Small intestine (tissue), 7 donors: ENCODE data around the gene AMIGO1. TPM values are rescaled to one million over a fixed set of nuclear protein-coding genes. Genes with fewer than 3 reads are reported as not detected.

ENCODE experiments used
- DNase-seq, 2 donors: peaks; one replicate each; pipeline versions ENCODE4 v3.0.0 to v3.0.0-alpha.2; 2013
- FAIRE-seq: peaks from 2 replicates; lab custom pipeline; 2012; peaks lifted over from hg19 to GRCh38; lab: Jason Lieb, UNC
- H3K27ac ChIP-seq, 3 donors: one replicate each; pipeline ENCODE4 v1.5.1; 2013; ENCODE audit warnings: low read length in 2 of 3, mild to moderate bottlenecking in 2 of 3, control low read depth in 1 of 3, inconsistent platforms in 1 of 3, low read depth in 1 of 3, moderate library complexity in 1 of 3
- H3K27me3 ChIP-seq, 3 donors: one replicate each; pipeline ENCODE4 v1.6.1; 2013; ENCODE audit warnings: low read length in 3 of 3, inconsistent platforms in 1 of 3; ENCODE audit not compliant: control insufficient read depth in 3 of 3, insufficient read depth in 3 of 3
- H3K36me3 ChIP-seq, 3 donors: one replicate each; pipeline ENCODE4 v1.6.1; 2013; ENCODE audit warnings: low read length in 3 of 3, inconsistent platforms in 1 of 3, low read depth in 1 of 3, mild to moderate bottlenecking in 1 of 3, moderate library complexity in 1 of 3; ENCODE audit not compliant: control insufficient read depth in 3 of 3, insufficient read depth in 2 of 3
- H3K4me1 ChIP-seq, 3 donors: one replicate each; pipeline ENCODE4 v1.6.1; 2013; ENCODE audit warnings: low read length in 2 of 3, inconsistent platforms in 1 of 3, low read depth in 1 of 3, mild to moderate bottlenecking in 1 of 3, moderate library complexity in 1 of 3; ENCODE audit not compliant: control insufficient read depth in 3 of 3, insufficient read depth in 2 of 3
- H3K4me3 ChIP-seq, 3 donors: one replicate each; pipeline ENCODE4 v1.5.1; 2013; ENCODE audit warnings: low read length in 3 of 3, control low read depth in 1 of 3, inconsistent platforms in 1 of 3, low read depth in 1 of 3, mild to moderate bottlenecking in 1 of 3, moderate library complexity in 1 of 3
- H3K9me3 ChIP-seq, 2 donors: one replicate each; pipeline ENCODE4 v1.6.1; 2013; ENCODE audit warnings: low read depth in 1 of 2, low read length in 1 of 2; ENCODE audit not compliant: control insufficient read depth in 2 of 2, insufficient read depth in 1 of 2
- WGBS, 3 donors: extraction: QIAGEN DNeasy Blood & Tissue Kit; methylation state at CpG; one replicate each; pipeline ENCODE4 v1.1.7; 2013; 5-methylcytosine and 5-hydroxymethylcytosine counted together
- polyA plus RNA-seq, 4 donors: library from polyadenylated mRNA; stranded (reverse) in 3 of 4; unstranded in 1 of 4; fragments of 200-250 nt in 3 of 4; fragments of 120-200 nt in 1 of 4; gene quantifications; one replicate each; pipeline versions ENCODE4 v1.2.1 to v1.2.3, GENCODE V29; 2013
- donor health status: healthy with polysubstance abuse.
- donor health status: control.
- donor health status: control.
- donor health status: Bipolar disorder and iron deficiency.
- donor health status: healthy.

AMIGO1 gene
- polyA plus RNA-seq, 4 donors: 1.3 to 2.9 (median 2.2) TPM

- WGBS, 3 donors: 76 to 95% (median 81%) methylated on average over 3 of the region's 3 CpGs
- no peak for DNase-seq
- FAIRE-seq: no peak
These were observed 5.3 kb upstream of the AMIGO1 start for GRCh38 chr1:109514846-109515245.

GRCh38 chr1:109513110-109513710, 3.7 kb upstream of the AMIGO1 start:
- FAIRE-seq (no peak), DNase-seq (no peak)
- Histone ChIP-seq H3K27ac (no peak overlapping the region), H3K27me3 (peaks cover 0 to 5% (median 0%) of the 10 kb centered on the region in 3 donors), H3K9me3 (no peaks in the 10 kb centered on the region), H3K4me1 (peaks cover 5 to 15% (median 6%) of the 10 kb centered on the region in 3 donors), H3K4me3 (no peak overlapping the region), H3K36me3 (peaks cover 0 to 1% (median 0%) of the 10 kb centered on the region in 3 donors)
- 42 to 61% (median 45%) methylated on average over 2 of the region's 2 CpGs for WGBS, 3 donors

More at GRCh38 chr1:109514846-109515245, 5.3 kb upstream of the AMIGO1 start:
- Histone ChIP-seq H3K36me3 (no peaks in the 10 kb centered on the region), H3K9me3 (no peaks in the 10 kb centered on the region), H3K27me3 (peaks cover 0 to 5% (median 0%) of the 10 kb centered on the region in 3 donors), H3K4me3 (no peak overlapping the region), H3K4me1 (peaks cover 2 to 12% (median 6%) of the 10 kb centered on the region in 3 donors), H3K27ac (no peak overlapping the region)

GRCh38 chr1:109508873-109509175, 703 bp downstream of the AMIGO1 start:
- Histone ChIP-seq H3K36me3 (peaks cover 0 to 12% (median 0%) of the 10 kb centered on the region in 3 donors), H3K4me1 (peaks cover 4 to 7% (median 6%) of the 10 kb centered on the region in 3 donors), H3K4me3 (peak overlapping the region; percentile 40 to 86 (median 49)), H3K27ac (no peak overlapping the region), H3K27me3 (peaks cover 0 to 5% (median 0%) of the 10 kb centered on the region in 3 donors), H3K9me3 (no peaks in the 10 kb centered on the region)
- WGBS, 3 donors: 55 to 72% (median 57%) methylated on average over 7 of the region's 7 CpGs
- DNase-seq (no peak), FAIRE-seq (no peak)

- no peak for FAIRE-seq
- no peaks in the 10 kb centered on the region for H3K9me3 ChIP-seq
- no peak for DNase-seq
- peaks cover 0 to 5% (median 0%) of the 10 kb centered on the region in 3 donors for H3K27me3 ChIP-seq
- H3K27ac ChIP-seq: no peak overlapping the region
- H3K4me3 ChIP-seq: no peak overlapping the region
- WGBS, 3 donors: 92 to 93% (median 93%) methylated on average over 25 of the region's 25 CpGs
- peaks cover 0 to 12% (median 0%) of the 10 kb centered on the region in 3 donors for H3K36me3 ChIP-seq
- H3K4me1 ChIP-seq: peaks cover 4 to 7% (median 6%) of the 10 kb centered on the region in 3 donors
These were observed 1.3 kb downstream of the AMIGO1 start for GRCh38 chr1:109508001-109508872.

- 9 to 59% (median 38%) methylated on average over 1 of the region's 1 CpG for WGBS, 3 donors
These were observed 4.6 kb downstream of the AMIGO1 start for GRCh38 chr1:109504974-109505373.

GRCh38 chr1:109503935-109504334, 5.6 kb downstream of the AMIGO1 start:
- peak in 1 of 2 donors; percentile 66 for DNase-seq
- 10 to 41% (median 31%) methylated on average over 5 of the region's 5 CpGs for WGBS, 3 donors
- H3K4me1 ChIP-seq: peaks cover 0 to 9% (median 7%) of the 10 kb centered on the region in 3 donors

More at GRCh38 chr1:109504974-109505373, 4.6 kb downstream of the AMIGO1 start:
- Histone ChIP-seq H3K4me3 (no peak overlapping the region), H3K27me3 (no peaks in the 10 kb centered on the region), H3K4me1 (peaks cover 1 to 7% (median 4%) of the 10 kb centered on the region in 3 donors), H3K27ac (no peak overlapping the region), H3K9me3 (no peaks in the 10 kb centered on the region), H3K36me3 (peaks cover 0 to 31% (median 0%) of the 10 kb centered on the region in 3 donors)
- DNase-seq: no peak
- no peak for FAIRE-seq

GRCh38 chr1:109502364-109502851, 7.1 kb downstream of the AMIGO1 start:
- Histone ChIP-seq H3K27ac (peak overlapping the region in 1 of 3 donors; percentile 21), H3K9me3 (no peaks in the 10 kb centered on the region), H3K36me3 (peaks cover 0 to 35% (median 0%) of the 10 kb centered on the region in 3 donors), H3K4me3 (no peak overlapping the region), H3K27me3 (no peaks in the 10 kb centered on the region), H3K4me1 (peaks cover 0 to 21% (median 8%) of the 10 kb centered on the region in 3 donors)
- DNase-seq (peak in 1 of 2 donors; percentile 22), FAIRE-seq (no peak)
- 62 to 87% (median 78%) methylated on average over 3 of the region's 3 CpGs for WGBS, 3 donors

More at GRCh38 chr1:109503935-109504334, 5.6 kb downstream of the AMIGO1 start:
- no peak overlapping the region for H3K4me3 ChIP-seq
- H3K9me3 ChIP-seq: no peaks in the 10 kb centered on the region
- FAIRE-seq: no peak
- H3K27me3 ChIP-seq: no peaks in the 10 kb centered on the region
- H3K36me3 ChIP-seq: peaks cover 0 to 34% (median 0%) of the 10 kb centered on the region in 3 donors
- H3K27ac ChIP-seq: no peak overlapping the region
